ENCODE data around the gene MC1R. TPM values are rescaled to one million over a fixed set of nuclear protein-coding genes. Genes with fewer than 3 reads are reported as not detected.

MC1R gene
- total and polyA plus RNA-seq, 2 of the 8 experiments (the other 6 are each of a cell fraction or from before 2014, with no cell fraction given), result 2.2 to 2.9 TPM

GRCh38 chr16:89873109-89873971 is 45.3 kb upstream of the MC1R start, which contains the start of gene TCF25 (continued):
- TF ChIP-seq CEBPB (IDR thresholded peaks at IDR 0.05; ENCODE audit: low read depth, low read length), result no peak
- TF ChIP-seq JUND (IDR thresholded peaks at IDR 0.05; ENCODE audit: low read length), result no peak
- TF ChIP-seq SRF (IDR thresholded peaks at IDR 0.05; ENCODE audit: low read depth, low read length), result no peak
- peak; percentile 66 for TF ChIP-seq ASH2L (IDR thresholded peaks at IDR 0.05; ENCODE audit: low read length)
- TF ChIP-seq SIX5 (IDR thresholded peaks at IDR 0.05; ENCODE audit: low read depth, low read length), result no peak
- TF ChIP-seq KDM5A (IDR thresholded peaks at IDR 0.05; ENCODE audit: low read length), result no peak
- TF ChIP-seq POU5F1 (IDR thresholded peaks at IDR 0.05; ENCODE audit: low read depth, low read length), result no peak
- TF ChIP-seq RAD21 (IDR thresholded peaks at IDR 0.05 in 1 of 2, conservative IDR thresholded peaks at IDR 0.05 in 1 of 2; ENCODE audit: low read depth in 2 of 2, low read length in 2 of 2), result no peak
- TF ChIP-seq SUZ12 (IDR thresholded peaks at IDR 0.05; ENCODE audit: low read length), result no peak
- TF ChIP-seq HDAC2 (IDR thresholded peaks at IDR 0.05; ENCODE audit: borderline replicate concordance in 1 of 2, low read depth in 2 of 2, low read length in 2 of 2), result 0 out of 4 replicates have a peak, but pooled peaks of 1 of the 2 experiments have one; percentile 32
- TF ChIP-seq TBP (IDR thresholded peaks at IDR 0.05; ENCODE audit: low read depth, low read length), result peak; percentile 55; the same call in 1 of the 2 replicates
- peak; percentile 75 for TF ChIP-seq NRF1 (IDR thresholded peaks at IDR 0.05; ENCODE audit: low read depth, low read length)
- TF ChIP-seq JUN (IDR thresholded peaks at IDR 0.05; ENCODE audit: low read depth, low read length), result no peak
- no peak for TF ChIP-seq EZH2 (IDR thresholded peaks at IDR 0.05; ENCODE audit: low read depth, low read length, severe bottlenecking)
- no peak for TF ChIP-seq YY1 (IDR thresholded peaks at IDR 0.05; ENCODE audit: low read depth, low read length)
- TF ChIP-seq KDM1A (IDR thresholded peaks at IDR 0.05; ENCODE audit: borderline replicate concordance, low read length), result no peak
- TF ChIP-seq EGR1 (IDR thresholded peaks at IDR 0.05; ENCODE audit: borderline replicate concordance, low read depth, low read length), result no peak
- no peak for TF ChIP-seq RXRA (IDR thresholded peaks at IDR 0.05; ENCODE audit: insufficient read depth, low read depth, low read length)
- no peak for TF ChIP-seq MAFK (IDR thresholded peaks at IDR 0.05; ENCODE audit: low read depth, low read length)
- no peak for TF ChIP-seq GABPA (IDR thresholded peaks at IDR 0.05; ENCODE audit: borderline replicate concordance, insufficient read depth, low read length)
- no peak for TF ChIP-seq BCL11A (IDR thresholded peaks at IDR 0.05; ENCODE audit: low read depth in 2 of 2, low read length in 2 of 2)
- no peak for TF ChIP-seq USF2 (IDR thresholded peaks at IDR 0.05; ENCODE audit: low read length)
